Activated CD8-positive, alpha-beta memory T cell treated with anti-CD3 and anti-CD28 coated beads, Interleukin-2, amount 50 U/mL, for 1 hour (primary cell): ENCODE results near the gene ERICH6.

Experiments
- DNase-seq: peaks from one replicate; pipeline ENCODE4 v3.0.0-alpha.2; 2020; ENCODE audit errors: extremely low read depth

The ERICH6 gene

GRCh38 chr3:150703756-150704344 lies at the start of gene ERICH6:
TSS of gene ERICH6 (minus strand) at chr3:150703920. CDS start at chr3:150703898, 22 bp downstream.
- DNase-seq: peak; percentile 29

GRCh38 chr3:150751781-150752263 lies 48.1 kb upstream of the ERICH6 start:
- no peak for DNase-seq

- no peak for DNase-seq
Measured at GRCh38 chr3:150749255-150749654, 45.5 kb upstream of the ERICH6 start.

- no peak for DNase-seq
Measured at GRCh38 chr3:150748684-150749047, 44.9 kb upstream of the ERICH6 start.

DNA sequence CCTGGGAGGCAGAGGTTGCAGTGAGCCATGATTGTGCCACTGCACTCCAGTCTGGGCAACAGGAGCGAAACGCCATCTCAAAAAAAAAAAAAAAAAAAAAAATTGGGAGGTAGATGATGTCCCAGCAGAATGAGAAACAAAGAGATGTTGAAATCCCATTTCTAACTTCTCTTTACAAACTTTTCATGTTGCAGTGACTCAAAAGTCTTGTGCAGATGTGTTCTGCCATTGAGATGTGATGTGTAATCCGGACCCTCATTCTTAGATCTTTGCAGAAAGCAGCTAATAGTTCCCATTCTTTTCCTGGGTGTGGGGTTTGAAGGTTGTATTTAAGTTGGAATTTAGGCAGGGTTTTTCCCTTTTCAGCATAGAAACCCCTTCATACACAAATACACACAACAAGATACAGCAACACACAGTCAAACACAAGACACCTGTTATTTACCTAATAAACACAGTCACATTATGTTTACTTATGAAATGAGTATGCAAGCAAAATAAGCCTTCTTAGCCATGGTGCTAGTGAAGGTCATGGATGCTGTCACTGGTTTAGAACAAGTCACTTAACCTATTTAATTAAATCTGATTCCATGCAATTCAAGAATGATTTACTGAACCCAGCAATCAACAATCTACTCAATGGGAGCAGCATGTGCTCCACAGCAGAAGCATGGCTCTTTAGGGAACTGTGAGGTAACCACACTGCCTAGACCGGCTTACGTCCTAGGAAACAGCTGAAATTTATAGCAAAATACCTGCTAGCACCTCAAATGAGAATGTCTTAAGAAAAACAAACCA lies 44.4 kb upstream of the ERICH6 start:
- DNase-seq: no peak

DNA sequence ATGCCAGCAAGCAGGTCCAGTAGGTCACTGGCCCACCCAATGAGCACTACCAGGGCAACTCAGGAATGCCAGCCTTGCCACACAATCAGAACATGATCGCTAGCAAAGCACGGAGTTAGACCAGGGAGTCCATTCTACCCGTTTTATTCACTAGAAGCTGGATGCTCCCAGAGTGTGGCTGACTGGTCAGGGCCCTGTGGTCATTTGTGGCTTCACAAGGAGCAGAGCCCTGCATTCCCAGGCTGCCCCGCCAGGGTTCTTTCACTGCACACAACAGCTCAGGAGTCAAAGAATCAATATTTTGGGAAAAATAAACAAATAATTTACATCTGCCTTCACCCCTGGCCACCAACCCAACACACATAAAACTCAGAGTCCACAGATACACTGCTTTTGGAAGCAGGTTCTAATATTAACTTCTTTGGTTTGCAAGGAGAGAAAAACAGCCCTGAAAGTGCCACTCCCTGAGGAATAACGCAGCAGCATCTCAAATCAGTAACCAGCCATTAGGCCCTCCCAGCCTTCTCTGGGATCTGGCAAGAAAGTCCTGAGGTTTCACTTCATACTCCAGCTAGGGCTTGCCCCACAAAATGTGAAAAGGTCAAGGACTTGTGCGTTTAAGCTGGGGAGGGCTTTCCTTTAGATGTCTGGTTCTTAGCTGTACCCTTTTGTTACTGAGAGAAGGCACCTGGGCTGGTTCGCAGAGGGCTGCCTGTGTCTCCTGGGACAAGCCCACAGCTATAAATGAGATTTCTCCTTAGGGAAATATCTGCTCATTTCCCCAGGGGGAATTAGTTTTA lies 43.3 kb upstream of the ERICH6 start:
- no peak for DNase-seq

DNA sequence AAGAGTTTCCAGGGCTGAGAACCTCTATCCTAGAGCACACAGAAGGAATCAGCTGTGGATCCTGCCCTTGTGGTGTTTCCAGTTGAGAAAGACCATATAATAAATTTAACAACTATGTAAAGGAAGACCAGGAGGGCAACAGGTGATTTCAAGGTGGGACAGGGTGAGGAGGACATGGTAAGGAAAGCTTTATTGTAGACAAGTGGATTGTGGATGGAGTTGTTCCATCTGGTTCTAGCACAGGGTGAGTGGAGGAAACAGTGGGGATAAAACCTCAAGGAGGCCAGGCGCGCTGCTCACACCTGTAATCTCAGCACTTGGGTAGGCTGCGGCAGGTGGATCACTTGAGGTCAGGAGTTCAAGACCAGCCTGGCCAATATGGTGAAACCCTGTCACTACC lies 42.1 kb upstream of the ERICH6 start:
- DNase-seq: no peak

GRCh38 chr3:150744919-150745211 lies 41.1 kb upstream of the ERICH6 start:
- no peak for DNase-seq

DNA sequence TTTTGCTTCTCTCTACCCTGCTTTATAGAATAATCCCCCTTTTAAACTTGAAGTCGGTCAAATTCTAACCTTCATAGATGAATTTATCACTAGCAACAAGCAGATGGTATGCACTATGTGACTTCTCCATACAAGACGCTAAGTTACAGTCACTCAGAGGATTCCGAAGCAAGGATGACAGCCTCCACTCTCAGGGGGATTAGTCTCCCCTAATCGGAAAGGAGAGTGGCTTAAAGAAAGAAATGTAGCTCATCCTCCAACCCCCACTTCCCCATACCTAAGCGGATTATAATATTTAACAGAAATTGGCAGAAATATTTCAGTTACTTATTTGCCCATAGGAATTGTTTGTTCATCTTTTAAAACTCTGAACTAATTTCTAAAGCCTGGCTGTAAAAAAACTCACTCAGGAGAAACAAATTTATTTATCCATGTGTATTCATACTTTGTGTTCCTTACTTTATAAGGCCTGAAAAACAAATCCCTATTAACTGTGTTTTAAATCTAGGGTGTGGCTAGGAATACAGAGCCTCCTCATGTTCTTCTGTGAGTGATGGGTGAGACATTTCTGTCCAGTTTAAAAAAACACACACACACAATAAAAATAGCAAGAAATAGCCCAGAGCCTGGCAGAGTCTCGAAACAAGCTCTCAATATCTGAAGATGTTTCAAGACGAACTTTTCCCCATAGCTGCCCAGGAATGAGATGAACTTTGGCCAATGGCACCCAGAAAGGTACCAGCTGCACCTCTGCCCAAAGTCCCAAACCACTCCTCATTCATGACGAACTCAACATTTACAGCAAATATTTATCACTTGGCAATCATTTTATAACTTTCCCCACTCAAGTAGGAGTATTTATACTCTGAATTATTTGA lies 40.6 kb upstream of the ERICH6 start:
- no peak for DNase-seq

DNA sequence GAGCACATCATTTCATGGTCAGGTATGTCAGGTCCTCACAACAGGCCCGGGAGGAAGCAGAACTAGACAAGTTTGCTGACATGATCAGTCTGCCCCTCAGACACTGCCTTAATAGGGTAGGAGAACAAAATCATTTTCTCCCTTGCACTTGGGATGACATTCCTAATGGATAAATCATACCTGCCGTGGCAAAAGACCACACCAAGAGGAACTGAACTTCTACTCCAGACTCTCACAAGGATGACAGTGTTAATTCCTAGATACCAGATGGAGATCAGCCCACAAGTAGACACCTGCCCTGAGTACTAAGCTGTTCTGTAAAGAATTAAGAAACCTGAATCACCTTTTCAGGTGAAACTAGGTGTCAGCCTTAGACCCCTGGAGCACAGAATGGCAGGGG lies 39.8 kb upstream of the ERICH6 start:
- no peak for DNase-seq

DNA sequence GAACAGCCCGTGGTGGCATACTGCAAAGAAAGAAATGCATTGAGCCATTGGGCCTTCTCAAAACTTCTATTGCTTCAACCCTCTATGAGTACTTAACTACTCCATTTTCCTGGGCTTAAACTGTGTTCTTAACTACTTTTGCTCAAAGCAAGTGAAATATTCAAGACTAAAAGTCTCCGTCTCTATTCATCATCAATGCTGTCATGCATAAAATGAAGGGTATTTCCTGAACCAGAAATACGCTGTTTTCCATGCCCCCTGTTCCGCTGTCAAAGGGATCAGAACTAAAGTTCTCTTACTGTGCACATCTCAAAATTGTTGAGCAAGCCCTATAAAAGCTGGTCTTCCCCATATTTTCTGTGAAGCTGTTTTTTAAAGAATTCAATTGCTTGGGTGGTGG lies 39.0 kb upstream of the ERICH6 start:
- DNase-seq: no peak

- DNase-seq: no peak
Measured at GRCh38 chr3:150742141-150742523, 38.4 kb upstream of the ERICH6 start.

- DNase-seq: no peak
Measured at GRCh38 chr3:150741497-150742140, 37.9 kb upstream of the ERICH6 start.

DNA sequence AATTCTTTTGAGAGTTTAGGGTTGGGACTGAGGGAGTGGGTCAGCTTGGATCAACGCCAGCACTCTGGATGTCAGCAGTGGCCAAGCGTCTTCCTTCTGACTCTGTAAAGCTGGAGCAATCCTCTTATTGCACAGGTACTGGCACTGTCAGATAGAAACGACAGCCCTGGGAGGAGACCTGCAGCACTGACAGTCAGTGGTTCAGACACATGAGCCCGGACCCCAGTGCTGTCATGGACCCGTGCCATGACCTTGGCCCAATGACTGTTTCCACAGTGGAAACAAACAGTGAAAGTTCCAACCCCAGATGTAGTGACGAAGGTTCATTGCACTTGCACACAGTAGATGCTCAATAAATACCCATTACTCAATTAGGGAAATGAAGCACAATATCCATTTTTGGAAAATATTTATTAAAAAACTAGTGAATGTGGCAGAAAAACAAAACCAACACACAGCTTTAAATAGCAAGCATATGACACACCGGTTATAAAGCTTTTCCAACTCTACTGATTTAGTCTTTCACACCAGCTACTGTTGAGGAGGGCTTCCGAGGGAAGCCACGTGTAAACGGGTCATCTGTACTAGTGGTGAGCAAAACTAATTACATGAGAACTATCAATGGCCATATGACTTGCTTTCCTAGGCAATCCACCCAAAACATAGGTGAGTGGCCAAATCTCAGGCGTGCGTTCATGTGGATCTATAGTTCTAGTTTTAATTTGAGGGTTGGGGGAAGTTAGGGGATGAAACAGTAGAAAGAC lies 37.2 kb upstream of the ERICH6 start:
- DNase-seq: no peak

GRCh38 chr3:150739877-150740645 lies 36.3 kb upstream of the ERICH6 start:
- DNase-seq: no peak

DNA sequence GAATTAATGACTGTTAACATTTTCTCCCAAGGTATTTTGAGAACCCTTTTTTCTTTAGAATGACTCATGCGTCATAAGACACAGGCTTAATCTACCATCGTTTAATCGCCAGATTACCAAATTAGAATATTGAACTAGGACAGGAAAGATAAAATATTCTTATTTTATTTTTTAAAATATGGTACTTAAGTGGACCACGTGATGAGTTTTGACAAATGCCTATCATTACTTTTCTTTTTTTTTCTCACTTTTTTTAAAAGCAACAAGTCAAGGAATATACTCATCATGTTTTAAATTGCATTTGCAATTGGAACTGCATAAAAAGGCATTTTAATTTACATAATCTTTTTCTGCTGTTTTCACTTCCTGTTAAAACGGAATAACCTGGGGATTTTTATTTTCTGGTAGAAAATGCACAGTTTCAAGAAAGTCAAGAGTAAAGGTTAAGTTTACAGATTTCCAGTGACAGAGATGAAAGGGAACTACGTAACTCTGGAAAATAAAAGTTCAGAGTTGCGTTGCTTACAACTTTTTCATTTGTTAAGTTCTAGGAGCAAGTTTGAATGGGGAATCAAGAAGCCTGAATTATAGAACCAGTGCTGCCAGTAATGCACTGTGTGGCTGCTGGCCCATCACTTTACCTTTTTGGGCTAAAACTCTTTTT lies 35.6 kb upstream of the ERICH6 start:
- no peak for DNase-seq

DNA sequence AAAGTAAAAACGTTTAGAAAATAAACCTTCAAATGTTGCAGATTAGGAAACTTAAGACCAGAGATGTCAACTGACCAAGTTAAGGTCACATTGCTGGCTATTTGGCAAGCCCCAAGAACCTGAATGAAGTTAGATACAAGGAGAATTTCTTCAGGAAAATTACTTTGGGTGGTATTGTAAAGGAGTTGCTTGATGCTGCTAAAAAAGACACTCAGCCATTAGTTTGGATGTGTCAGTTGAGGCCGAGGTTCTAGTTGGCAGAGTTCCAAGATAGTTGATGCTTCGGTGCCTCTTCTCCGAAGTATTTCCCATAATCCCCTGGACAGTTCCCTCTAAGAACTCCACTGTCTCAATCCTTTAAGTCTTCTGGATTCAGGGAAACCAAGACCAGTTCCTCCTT lies 35.0 kb upstream of the ERICH6 start:
- DNase-seq: no peak

GRCh38 chr3:150737874-150738679 lies 34.4 kb upstream of the ERICH6 start:
- DNase-seq: no peak
